Chondrocyte (in vitro differentiated cells): ENCODE measurements around the gene ATG5. TPM values are rescaled to one million over a fixed set of nuclear protein-coding genes. Genes with fewer than 3 reads are reported as not detected.

Source experiments
- DNase-seq: peaks from one replicate; pipeline ENCODE4 v3.0.0; 2021; ENCODE audit warnings: mixed read lengths, low spot score
- H3K27ac Mint-ChIP-seq: one replicate; pipeline ENCODE4 v1.8.0; 2021; ENCODE audit warnings: mild to moderate bottlenecking, moderate library complexity, mixed read lengths; ENCODE audit not compliant: unreplicated experiment
- H3K27me3 Mint-ChIP-seq: 2 replicates; pipeline ENCODE4 v1.8.0; 2021; ENCODE audit warnings: low read depth, mixed read lengths
- H3K36me3 Mint-ChIP-seq: 2 replicates; pipeline ENCODE4 v1.8.0; 2021; ENCODE audit warnings: low read depth, mixed read lengths
- H3K4me1 Mint-ChIP-seq: 2 replicates; pipeline ENCODE4 v1.8.0; 2021; ENCODE audit warnings: low read depth, mild to moderate bottlenecking, mixed read lengths
- H3K4me3 Mint-ChIP-seq: one replicate; pipeline ENCODE4 v1.8.0; 2021; ENCODE audit warnings: mild to moderate bottlenecking, moderate library complexity, mixed read lengths; ENCODE audit not compliant: unreplicated experiment
- H3K9me3 Mint-ChIP-seq: 2 replicates; pipeline ENCODE4 v1.8.0; 2021; ENCODE audit warnings: low read depth, mixed read lengths
- CTCF ChIP-seq: fragments of 200-600 bp; sonication (generic); IDR thresholded peaks from 2 replicates; pipeline ENCODE4 v1.5.0; 2021; ENCODE audit warnings: antibody characterized with exemption, mild to moderate bottlenecking, moderate library complexity
- total RNA-seq: library from RNA; stranded (reverse); gene quantifications from 3 replicates; pipeline ENCODE4 v1.2.1, GENCODE V29; 2021

Gene ATG5
- total RNA-seq, 1 donor from 2014 or later = 23.7 TPM

DNA sequence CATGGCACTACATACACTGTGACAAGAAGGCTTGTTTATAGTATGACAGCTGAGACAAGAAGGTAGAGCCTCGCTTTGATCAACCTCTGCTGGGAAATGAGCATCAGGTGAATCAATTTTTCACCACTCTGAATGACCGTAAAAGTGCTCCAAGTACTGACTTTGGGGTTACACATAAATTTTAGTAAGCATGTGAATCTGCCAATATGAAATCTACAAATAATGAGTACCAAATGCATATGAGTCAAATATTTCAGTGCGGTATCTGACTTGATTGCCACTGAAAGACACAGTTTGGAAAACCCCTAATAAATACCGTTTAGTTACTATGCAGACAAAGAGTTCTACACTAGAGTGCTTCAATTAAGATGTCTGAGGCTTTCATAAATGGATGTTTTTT is 77.8 kb downstream of the ATG5 start:
- no peak for TF ChIP-seq CTCF
- Mint-ChIP-seq H3K27ac (no peak overlapping the region), H3K36me3 (no peaks in the 10 kb centered on the region), H3K27me3 (no peaks in the 10 kb centered on the region), H3K4me3 (no peak overlapping the region), H3K4me1 (peaks cover 31% of the 10 kb centered on the region), H3K9me3 (no peaks in the 10 kb centered on the region)
- DNase-seq = no peak

DNA sequence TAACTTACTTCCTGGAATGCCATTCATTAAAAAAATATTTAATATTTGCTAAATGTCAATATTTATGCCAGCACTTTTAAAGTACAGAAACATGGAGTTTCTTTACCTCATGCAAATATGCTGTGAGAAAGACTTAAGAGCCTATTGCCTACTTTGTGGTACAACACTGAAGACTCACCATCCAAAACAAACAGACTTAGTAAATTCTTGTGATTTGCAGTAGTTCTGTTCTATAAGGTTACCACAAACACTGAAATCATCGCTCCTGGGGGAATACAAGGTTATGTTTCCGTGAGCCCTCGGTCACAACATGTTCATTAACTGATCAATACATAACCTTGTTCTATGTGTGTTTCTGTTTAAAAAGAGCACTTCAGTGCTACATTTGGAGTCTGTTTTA is 78.3 kb downstream of the ATG5 start:
- TF ChIP-seq CTCF = no peak
- Mint-ChIP-seq H3K27me3 (no peaks in the 10 kb centered on the region), H3K9me3 (no peaks in the 10 kb centered on the region), H3K36me3 (no peaks in the 10 kb centered on the region), H3K27ac (peak overlapping the region; percentile 50), H3K4me1 (peaks cover 26% of the 10 kb centered on the region), H3K4me3 (no peak overlapping the region)
- no peak for DNase-seq

DNA sequence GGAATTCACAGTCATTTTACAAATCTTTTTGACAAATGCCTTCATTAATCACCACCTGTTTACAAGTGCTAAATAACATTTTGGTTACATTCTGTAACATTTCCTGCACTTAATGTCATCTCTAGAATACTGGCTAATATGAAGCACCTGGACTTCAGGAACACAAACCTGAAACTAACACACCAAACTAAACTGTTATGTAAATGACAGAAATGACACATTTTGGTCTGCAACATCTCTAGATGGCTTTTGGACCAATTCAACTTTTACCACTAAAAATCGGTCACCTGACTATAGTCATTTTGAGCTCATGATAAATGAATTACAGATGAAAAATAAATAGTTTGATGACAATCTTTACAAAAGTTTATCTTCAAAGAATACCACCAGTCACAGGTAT is 80.6 kb downstream of the ATG5 start:
- no peak overlapping the region for H3K4me3 Mint-ChIP-seq
- H3K36me3 Mint-ChIP-seq = no peaks in the 10 kb centered on the region
- H3K27me3 Mint-ChIP-seq = no peaks in the 10 kb centered on the region
- no peak for TF ChIP-seq CTCF
- H3K4me1 Mint-ChIP-seq = peaks cover 18% of the 10 kb centered on the region
- H3K27ac Mint-ChIP-seq = no peak overlapping the region
- DNase-seq = no peak
- no peaks in the 10 kb centered on the region for H3K9me3 Mint-ChIP-seq

GRCh38 chr6:106244521-106244920 is 81.0 kb downstream of the ATG5 start:
- no peak for DNase-seq
- no peak for TF ChIP-seq CTCF
- H3K4me3 Mint-ChIP-seq = no peak overlapping the region
- no peaks in the 10 kb centered on the region for H3K27me3 Mint-ChIP-seq
- H3K9me3 Mint-ChIP-seq = no peaks in the 10 kb centered on the region
- peaks cover 18% of the 10 kb centered on the region for H3K4me1 Mint-ChIP-seq
- no peak overlapping the region for H3K27ac Mint-ChIP-seq
- H3K36me3 Mint-ChIP-seq = no peaks in the 10 kb centered on the region

DNA sequence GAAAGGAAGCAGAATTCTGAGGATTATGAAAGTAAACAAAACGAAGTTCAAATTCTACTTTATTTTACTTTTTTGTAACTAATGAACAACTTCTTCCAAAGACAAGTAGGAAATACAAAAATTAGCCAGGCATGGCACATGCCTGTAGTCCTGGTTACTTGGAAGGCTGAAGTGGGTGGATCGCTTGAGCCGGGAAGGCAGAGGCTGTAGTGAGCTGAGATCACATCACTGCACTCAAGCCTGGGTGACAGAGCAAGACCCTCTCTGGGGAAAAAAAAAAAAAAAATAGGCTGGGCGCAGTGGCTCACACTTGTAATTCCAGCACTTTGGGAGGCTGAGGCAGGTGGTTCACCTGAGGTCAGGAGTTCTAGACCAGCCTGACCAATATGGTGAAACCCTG is 82.3 kb downstream of the ATG5 start:
- no peak for TF ChIP-seq CTCF
- Mint-ChIP-seq H3K4me3 (no peak overlapping the region), H3K36me3 (no peaks in the 10 kb centered on the region), H3K9me3 (no peaks in the 10 kb centered on the region), H3K4me1 (peaks cover 18% of the 10 kb centered on the region), H3K27ac (no peak overlapping the region), H3K27me3 (no peaks in the 10 kb centered on the region)
- DNase-seq = no peak
